RKO (cell line): ENCODE results near the gene SPPL2C.

Experiments used
- DNase-seq: peaks from one replicate; pipeline ENCODE4 v3.0.0-alpha.2; 2016; ENCODE audit warnings: low spot score

Gene SPPL2C, protein sequence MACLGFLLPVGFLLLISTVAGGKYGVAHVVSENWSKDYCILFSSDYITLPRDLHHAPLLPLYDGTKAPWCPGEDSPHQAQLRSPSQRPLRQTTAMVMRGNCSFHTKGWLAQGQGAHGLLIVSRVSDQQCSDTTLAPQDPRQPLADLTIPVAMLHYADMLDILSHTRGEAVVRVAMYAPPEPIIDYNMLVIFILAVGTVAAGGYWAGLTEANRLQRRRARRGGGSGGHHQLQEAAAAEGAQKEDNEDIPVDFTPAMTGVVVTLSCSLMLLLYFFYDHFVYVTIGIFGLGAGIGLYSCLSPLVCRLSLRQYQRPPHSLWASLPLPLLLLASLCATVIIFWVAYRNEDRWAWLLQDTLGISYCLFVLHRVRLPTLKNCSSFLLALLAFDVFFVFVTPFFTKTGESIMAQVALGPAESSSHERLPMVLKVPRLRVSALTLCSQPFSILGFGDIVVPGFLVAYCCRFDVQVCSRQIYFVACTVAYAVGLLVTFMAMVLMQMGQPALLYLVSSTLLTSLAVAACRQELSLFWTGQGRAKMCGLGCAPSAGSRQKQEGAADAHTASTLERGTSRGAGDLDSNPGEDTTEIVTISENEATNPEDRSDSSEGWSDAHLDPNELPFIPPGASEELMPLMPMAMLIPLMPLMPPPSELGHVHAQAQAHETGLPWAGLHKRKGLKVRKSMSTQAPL

GRCh38 chr17:45844695-45845375 is at the start of gene SPPL2C:
Gene SPPL2C (plus strand): TSS chr17:45844881. CDS start chr17:45844907, 26 bp downstream.
- no peak for DNase-seq

- DNase-seq = no peak
These were observed 43.9 kb upstream of the SPPL2C start for GRCh38 chr17:45800816-45801215.

DNA sequence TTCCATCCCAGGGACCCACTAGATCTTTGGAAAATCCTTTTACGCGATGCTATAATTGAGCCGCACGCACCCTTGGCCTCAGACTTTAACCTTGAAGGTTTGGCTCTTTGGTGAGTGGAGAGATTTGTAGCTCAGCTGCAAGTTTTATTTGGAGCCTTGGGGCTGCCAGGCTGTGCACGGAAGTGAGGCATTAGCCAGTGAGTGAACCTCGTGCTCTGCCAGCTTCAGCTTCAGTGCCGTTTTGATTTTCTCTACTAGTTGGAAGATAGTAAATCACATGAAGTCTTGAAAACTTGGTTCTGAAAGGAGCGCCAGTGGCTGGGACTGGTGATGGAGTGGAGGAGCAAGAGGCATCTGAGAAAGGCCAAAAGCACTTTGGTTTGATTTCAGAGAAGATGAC is 43.3 kb upstream of the SPPL2C start:
- DNase-seq = no peak

DNA sequence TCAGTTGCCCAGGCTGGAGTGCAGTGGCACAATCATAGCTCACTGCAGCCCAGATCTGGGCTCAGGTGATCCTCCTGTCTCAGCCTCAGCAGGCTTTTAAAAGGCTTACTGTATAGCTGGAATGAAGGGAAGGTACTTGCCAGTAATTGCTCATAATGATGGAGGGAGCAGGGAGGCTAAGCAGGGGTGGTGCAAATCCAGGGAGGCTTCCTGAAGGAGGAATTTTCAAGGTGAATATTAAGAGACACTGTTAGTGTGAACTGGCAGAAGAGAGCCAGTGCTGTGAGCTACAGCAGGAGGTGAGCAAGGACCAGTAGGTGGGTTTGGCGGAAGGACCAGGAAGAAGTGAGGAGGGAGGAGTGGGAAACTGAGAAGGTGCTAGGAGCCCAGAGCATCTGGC is 35.8 kb upstream of the SPPL2C start:
- no peak for DNase-seq

DNA sequence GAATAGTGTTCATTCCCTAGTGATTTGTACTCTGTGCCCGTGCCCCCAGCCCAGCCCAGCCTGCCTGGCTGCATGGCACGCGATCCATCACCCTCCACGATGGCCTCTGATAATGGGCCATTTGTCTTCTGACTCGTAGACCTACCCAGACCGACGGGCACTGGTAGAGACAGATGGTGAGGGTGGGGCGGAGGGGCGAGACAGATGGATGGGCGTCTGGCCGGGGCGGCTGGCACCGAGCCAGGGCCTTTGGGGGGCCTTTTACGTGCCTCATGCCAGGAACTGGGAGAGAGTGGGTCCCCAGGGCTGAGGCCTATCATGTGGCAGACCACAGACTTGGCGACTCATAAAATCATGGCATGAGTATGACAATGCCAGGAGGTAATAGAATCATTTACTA is 35.2 kb upstream of the SPPL2C start:
- no peak for DNase-seq

GRCh38 chr17:45812102-45812501 is 32.6 kb upstream of the SPPL2C start:
- peak; percentile 28 for DNase-seq

DNA sequence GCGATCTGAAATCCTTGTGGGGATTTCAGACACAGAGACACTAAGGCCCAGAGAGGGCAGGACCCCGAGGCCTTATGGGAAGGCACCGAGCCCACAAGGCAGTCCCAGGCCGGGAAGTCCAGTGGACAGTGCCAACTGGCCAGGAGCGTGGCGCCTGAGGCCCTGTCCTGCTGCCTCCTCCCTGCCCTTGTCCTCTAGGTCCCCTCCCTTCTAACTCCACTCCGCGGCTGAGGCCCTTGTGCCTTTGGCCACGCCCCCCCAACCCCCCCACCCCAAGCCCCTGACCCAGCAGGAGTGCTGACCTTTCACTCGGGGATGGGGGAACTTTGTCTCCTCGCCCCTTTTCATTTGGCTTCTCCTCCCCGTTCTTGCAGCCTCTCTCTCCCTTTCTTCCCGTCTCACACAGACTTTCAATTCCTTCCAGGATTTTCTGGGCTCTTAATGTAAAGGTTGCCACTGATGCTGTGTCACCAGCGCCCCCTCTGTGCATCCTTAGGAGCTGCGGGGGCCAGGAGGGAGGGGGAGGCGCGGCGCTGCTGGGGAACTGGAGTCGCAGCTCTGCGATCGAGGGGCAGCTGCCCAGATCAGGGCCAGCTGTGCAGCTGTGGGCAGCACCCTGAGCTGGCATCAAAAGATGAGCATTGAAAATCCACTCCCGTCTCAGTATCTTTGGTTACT is 31.5 kb upstream of the SPPL2C start:
- DNase-seq = no peak

DNA sequence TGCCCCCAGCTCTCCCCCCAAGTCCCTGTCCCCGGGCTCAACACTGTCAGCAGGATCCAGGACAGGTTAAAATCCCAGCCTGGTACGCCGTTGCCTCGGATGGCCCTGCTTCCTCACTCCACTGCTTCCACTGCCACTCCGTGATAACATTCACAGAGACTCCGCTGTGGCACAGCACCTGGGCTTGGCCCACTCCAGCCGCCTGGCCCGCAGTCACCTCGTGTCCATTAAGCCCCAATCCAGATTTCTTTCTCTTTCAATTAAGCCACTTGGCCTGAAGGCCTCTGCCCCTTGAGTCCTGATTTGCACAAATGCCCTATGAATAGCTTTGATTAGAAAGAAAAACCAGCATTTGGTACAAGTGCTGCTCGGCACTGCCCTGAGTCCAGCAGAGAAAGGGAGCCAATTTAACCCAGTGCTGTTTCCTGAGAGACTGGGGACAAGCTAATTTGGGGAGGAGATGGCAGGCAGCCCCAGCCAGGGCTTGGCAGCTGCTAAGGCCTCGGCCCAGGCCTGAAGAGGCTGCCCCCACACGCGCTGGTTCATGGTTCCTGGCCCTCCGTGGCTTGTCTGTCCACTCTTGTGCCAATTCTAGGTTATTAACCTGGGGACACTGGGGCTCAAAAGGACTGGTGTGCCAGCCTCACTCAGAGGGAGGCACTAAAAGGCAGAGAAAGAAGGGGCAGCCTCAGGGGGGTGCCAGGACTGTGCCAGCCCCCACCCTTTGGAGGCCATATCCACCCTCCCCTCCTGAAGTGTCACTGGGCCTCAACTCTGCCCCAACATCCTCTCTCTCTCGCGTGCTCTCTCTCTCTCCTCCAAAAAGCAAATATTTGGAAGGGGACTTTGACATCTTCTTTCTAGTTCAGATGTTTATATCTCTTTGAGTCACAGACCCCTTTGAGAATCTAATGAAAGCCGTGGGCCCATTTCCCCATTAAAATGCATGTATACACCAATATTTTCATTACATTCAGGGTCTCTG is 29.8 kb upstream of the SPPL2C start:
- DNase-seq = no peak

GRCh38 chr17:45815752-45816151 is 28.9 kb upstream of the SPPL2C start:
- no peak for DNase-seq

DNA sequence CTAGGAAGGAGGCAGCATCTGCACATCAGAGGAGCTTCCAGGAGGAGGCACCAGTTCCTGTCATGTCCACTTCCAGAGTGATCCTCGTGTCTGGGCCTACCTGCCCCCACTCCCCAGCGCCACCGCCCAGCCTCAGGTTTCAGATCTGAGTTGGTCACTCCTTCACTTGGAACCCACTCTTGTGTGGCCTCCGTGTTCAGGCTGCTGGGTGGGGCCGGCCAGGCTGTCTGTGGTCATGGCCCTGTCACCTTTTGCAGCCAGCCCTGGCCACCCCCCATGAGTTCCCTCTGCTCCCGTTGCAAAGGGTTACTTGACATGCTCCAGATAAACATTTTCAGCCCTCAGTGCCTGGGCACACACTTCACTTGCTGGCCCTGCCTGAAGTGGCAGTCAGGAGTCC is 26.6 kb upstream of the SPPL2C start:
- DNase-seq = no peak

DNA sequence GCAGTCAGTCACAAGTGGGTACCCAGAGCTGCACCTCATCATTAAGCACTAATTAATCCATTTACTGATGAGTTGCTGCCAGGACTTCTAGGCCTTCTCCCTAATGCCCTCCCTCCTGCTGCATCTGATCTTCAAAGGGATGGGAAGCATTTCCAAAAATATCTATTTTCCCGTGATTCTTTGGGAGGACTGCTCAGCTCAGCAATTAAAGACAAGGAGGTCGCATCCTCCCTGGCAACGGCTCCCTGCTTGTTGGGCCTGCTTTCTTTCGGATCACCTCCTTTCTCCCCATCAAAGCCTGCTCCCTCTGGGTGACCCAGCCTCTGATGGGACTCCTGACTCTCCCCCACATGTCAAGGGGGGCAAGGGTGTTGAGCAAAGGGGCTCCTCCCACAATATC is 26.0 kb upstream of the SPPL2C start:
- DNase-seq = no peak

DNA sequence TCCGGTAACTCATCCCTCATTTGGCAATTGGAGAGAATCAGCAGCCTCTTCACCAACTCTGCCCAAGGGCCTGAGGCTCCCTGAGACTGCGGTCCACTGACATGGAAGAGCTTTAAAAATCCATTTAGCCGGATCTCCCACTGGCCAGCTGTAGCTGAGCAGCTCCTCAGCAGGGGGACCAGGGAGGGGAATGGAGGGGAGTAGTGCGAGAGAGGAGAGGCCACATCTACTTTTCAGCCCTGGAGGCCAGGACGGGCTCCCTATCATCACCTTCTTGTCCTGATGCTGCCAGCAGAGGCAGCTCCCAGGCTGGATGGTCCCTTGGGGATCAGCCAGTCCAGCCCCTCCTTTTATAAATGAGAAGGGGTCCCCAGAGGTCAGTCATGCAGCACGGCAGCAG is 25.0 kb upstream of the SPPL2C start:
- DNase-seq = no peak

- DNase-seq = no peak
These were observed 24.5 kb upstream of the SPPL2C start for GRCh38 chr17:45820052-45820780.

- DNase-seq = no peak
These were observed 23.5 kb upstream of the SPPL2C start for GRCh38 chr17:45821147-45821546.

GRCh38 chr17:45823598-45823997 is 21.1 kb upstream of the SPPL2C start:
- no peak for DNase-seq

GRCh38 chr17:45824475-45824874 is 20.2 kb upstream of the SPPL2C start:
- no peak for DNase-seq

GRCh38 chr17:45824901-45825492 is 19.7 kb upstream of the SPPL2C start:
- DNase-seq = no peak

DNA sequence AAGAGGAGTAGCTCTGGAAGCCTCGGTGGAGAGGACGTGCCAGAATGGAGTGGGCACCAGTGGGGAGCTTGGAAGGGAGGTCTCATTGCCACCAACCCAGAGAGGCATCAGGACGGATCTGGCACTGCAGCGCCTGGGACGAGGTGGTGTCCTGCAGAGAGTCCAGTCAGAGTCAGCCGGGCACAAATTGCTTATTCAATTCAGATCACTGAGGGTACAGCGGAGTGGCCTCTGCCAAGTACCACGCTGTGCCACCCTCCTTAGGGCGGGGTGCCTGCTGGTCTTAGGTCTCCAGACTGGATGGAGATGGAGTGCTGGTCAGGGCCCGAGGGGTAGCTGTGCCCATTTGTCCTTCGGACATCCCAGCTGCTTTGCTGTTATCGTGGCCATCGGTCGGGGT is 18.9 kb upstream of the SPPL2C start:
- no peak for DNase-seq

DNA sequence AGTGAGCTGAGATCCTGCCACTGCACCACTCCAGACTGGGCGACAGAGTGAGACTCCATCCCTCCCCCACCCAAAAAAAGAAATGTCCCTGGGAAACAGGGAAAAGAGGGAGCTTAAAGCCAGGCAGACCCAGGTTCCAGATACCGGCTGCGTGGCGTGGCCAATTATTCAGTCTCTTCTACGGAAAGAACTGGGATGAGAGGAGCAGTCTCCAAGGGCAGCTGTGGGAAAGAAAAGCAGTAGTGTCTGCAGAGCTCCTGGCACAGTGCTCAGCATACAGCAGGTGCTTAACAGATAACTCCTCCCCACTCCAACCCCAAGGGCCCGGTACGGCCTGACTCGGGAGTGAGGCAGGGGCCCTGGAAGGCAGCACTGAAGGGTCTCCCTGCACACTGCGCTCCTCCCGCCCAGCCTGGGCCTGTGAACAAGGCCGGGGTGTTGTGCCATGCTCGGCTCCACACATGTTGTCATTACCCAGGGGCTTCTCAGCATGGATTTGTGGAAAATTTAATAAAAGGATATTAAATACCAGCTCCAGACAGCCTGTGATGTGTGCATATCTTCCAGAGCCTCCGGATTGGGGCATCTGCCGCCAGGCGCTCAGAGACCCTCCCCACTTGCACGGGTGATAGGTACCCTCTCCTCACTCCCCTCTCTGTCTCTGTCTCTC is 17.6 kb upstream of the SPPL2C start:
- no peak for DNase-seq

DNA sequence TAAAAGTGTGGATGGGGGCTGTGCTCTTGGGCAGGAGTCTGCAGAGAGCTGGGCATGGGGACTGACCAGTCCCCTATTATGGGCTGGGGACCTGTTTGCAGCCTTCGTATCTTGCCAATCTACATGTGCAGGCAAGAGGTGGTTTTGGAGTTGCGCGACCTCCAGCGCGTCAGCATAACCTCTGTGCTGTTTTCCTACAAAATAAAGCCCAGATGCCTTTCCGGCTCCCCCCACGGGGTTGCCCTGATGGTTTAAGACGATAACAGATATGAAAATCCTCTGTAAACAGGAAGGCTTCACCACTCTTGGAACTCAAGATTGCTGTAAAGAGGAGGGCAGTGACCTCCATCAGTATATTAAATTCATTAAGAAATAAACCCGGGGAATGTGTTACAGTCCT is 16.5 kb upstream of the SPPL2C start:
- no peak for DNase-seq
